ENCODE data around the gene LAMC3.

The LAMC3 gene

GRCh38 chr9:131020862-131021261 lies 11.9 kb downstream of the LAMC3 start:
- H3K27ac ChIP-seq (ENCODE audit: insufficient read depth in 1 of 2, low read depth in 1 of 2, low read length in 2 of 2, poor library complexity in 1 of 2, severe bottlenecking in 2 of 2): no peak overlapping the region
- CTCF ChIA-PET: interaction anchor here (1.1 to 3.5 kb wide), 3 partner anchors 10 to 26 kb away, joined by 3 to 13 read pairs (median 3); no protein-coding TSS in a partner anchor
- POLR2A ChIA-PET: interaction anchor here (0.7 kb wide), 1 partner anchor 21 kb away, joined by 4 read pairs; no protein-coding TSS in a partner anchor
- DNase-seq: no peak
- H3K4me1 ChIP-seq (ENCODE audit: control extremely low read depth in 1 of 4, control insufficient read depth in 4 of 4, insufficient read depth in 4 of 4, low read length in 3 of 4): no peaks in the 10 kb centered on the region
- no peaks in the 10 kb centered on the region for H3K36me3 ChIP-seq (ENCODE audit: control insufficient read depth in 4 of 4, insufficient read depth in 4 of 4, low read length in 3 of 4)
- peaks cover 0 to 3% (median 0%) of the 10 kb centered on the region in 5 experiments for H3K9me3 ChIP-seq (ENCODE audit: control extremely low read depth in 1 of 5, control insufficient read depth in 4 of 5, insufficient read depth in 2 of 5, low read depth in 1 of 5, low read length in 4 of 5)
- no peak overlapping the region for H3K4me3 ChIP-seq (ENCODE audit: control insufficient read depth in 1 of 7, extremely low read depth in 1 of 7, insufficient read depth in 4 of 7, low read depth in 2 of 7, low read length in 6 of 7)
- H3K27me3 ChIP-seq (replicated peaks in 2 of 5; ENCODE audit: control insufficient read depth in 4 of 5, insufficient read depth in 5 of 5, low read length in 4 of 5): peaks cover 0 to 18% (median 3%) of the 10 kb centered on the region in 5 experiments
- WGBS (ENCODE audit: insufficient coverage): 89% methylated on average over 5 of the region's 7 CpGs

- no peak for DNase-seq
- Histone ChIP-seq H3K4me3 (ENCODE audit: control insufficient read depth in 1 of 7, extremely low read depth in 1 of 7, insufficient read depth in 4 of 7, low read depth in 2 of 7, low read length in 6 of 7) (no peak overlapping the region), H3K36me3 (ENCODE audit: control insufficient read depth in 4 of 4, insufficient read depth in 4 of 4, low read length in 3 of 4) (no peaks in the 10 kb centered on the region), H3K9me3 (ENCODE audit: control extremely low read depth in 1 of 5, control insufficient read depth in 4 of 5, insufficient read depth in 2 of 5, low read depth in 1 of 5, low read length in 4 of 5) (peaks cover 0 to 3% (median 0%) of the 10 kb centered on the region in 5 experiments), H3K27ac (ENCODE audit: insufficient read depth in 1 of 2, low read depth in 1 of 2, low read length in 2 of 2, poor library complexity in 1 of 2, severe bottlenecking in 2 of 2) (no peak overlapping the region), H3K4me1 (ENCODE audit: control extremely low read depth in 1 of 4, control insufficient read depth in 4 of 4, insufficient read depth in 4 of 4, low read length in 3 of 4) (no peaks in the 10 kb centered on the region), H3K27me3 (replicated peaks in 2 of 5; ENCODE audit: control insufficient read depth in 4 of 5, insufficient read depth in 5 of 5, low read length in 4 of 5) (peaks cover 0 to 18% (median 2%) of the 10 kb centered on the region in 5 experiments)
- 98% methylated on average over 5 of the region's 7 CpGs for WGBS (ENCODE audit: insufficient coverage)
- POLR2A ChIA-PET: no interaction called here
- CTCF ChIA-PET: interaction anchor here (0.6 to 3.5 kb wide), 6 partner anchors 9 to 313 kb away, joined by 3 to 13 read pairs (median 3); no protein-coding TSS in a partner anchor
Observed at GRCh38 chr9:131021785-131022184, 12.8 kb downstream of the LAMC3 start.

GRCh38 chr9:131024978-131025868 lies 16.2 kb downstream of the LAMC3 start:
- no peak overlapping the region for H3K27ac ChIP-seq (ENCODE audit: insufficient read depth in 1 of 2, low read depth in 1 of 2, low read length in 2 of 2, poor library complexity in 1 of 2, severe bottlenecking in 2 of 2)
- ChIA-PET CTCF (no interaction called here), POLR2A (no interaction called here)
- H3K4me1 ChIP-seq (ENCODE audit: control extremely low read depth in 1 of 4, control insufficient read depth in 4 of 4, insufficient read depth in 4 of 4, low read length in 3 of 4): no peaks in the 10 kb centered on the region
- H3K9me3 ChIP-seq (ENCODE audit: control extremely low read depth in 1 of 5, control insufficient read depth in 4 of 5, insufficient read depth in 2 of 5, low read depth in 1 of 5, low read length in 4 of 5): peaks cover 0 to 3% (median 0%) of the 10 kb centered on the region in 5 experiments
- WGBS (ENCODE audit: insufficient coverage): 88% methylated on average over 12 of the region's 15 CpGs
- H3K4me3 ChIP-seq (ENCODE audit: control insufficient read depth in 1 of 7, extremely low read depth in 1 of 7, insufficient read depth in 4 of 7, low read depth in 2 of 7, low read length in 6 of 7): no peak overlapping the region
- DNase-seq: no peak
- no peaks in the 10 kb centered on the region for H3K36me3 ChIP-seq (ENCODE audit: control insufficient read depth in 4 of 4, insufficient read depth in 4 of 4, low read length in 3 of 4)
- H3K27me3 ChIP-seq (replicated peaks in 2 of 5; ENCODE audit: control insufficient read depth in 4 of 5, insufficient read depth in 5 of 5, low read length in 4 of 5): peaks cover 0 to 12% (median 2%) of the 10 kb centered on the region in 5 experiments

GRCh38 chr9:131025953-131026858 lies 17.2 kb downstream of the LAMC3 start:
- CTCF ChIA-PET: no interaction called here
- Histone ChIP-seq H3K4me1 (ENCODE audit: control extremely low read depth in 1 of 4, control insufficient read depth in 4 of 4, insufficient read depth in 4 of 4, low read length in 3 of 4) (no peaks in the 10 kb centered on the region), H3K27me3 (replicated peaks in 2 of 5; ENCODE audit: control insufficient read depth in 4 of 5, insufficient read depth in 5 of 5, low read length in 4 of 5) (peaks cover 0 to 5% (median 1%) of the 10 kb centered on the region in 5 experiments), H3K36me3 (ENCODE audit: control insufficient read depth in 4 of 4, insufficient read depth in 4 of 4, low read length in 3 of 4) (no peaks in the 10 kb centered on the region), H3K4me3 (ENCODE audit: control insufficient read depth in 1 of 7, extremely low read depth in 1 of 7, insufficient read depth in 4 of 7, low read depth in 2 of 7, low read length in 6 of 7) (no peak overlapping the region), H3K27ac (ENCODE audit: insufficient read depth in 1 of 2, low read depth in 1 of 2, low read length in 2 of 2, poor library complexity in 1 of 2, severe bottlenecking in 2 of 2) (no peak overlapping the region), H3K9me3 (ENCODE audit: control extremely low read depth in 1 of 5, control insufficient read depth in 4 of 5, insufficient read depth in 2 of 5, low read depth in 1 of 5, low read length in 4 of 5) (no peaks in the 10 kb centered on the region)
- 97% methylated on average over 36 of the region's 40 CpGs for WGBS (ENCODE audit: insufficient coverage)
- no peak for DNase-seq
- POLR2A ChIA-PET: interaction anchor here (0.6 kb wide), 1 partner anchor 44 kb away, joined by 3 read pairs; no protein-coding TSS in a partner anchor

GRCh38 chr9:131027048-131027871 lies 18.3 kb downstream of the LAMC3 start:
- 98% methylated on average over 15 of the region's 23 CpGs for WGBS (ENCODE audit: insufficient coverage)
- Histone ChIP-seq H3K9me3 (ENCODE audit: control extremely low read depth in 1 of 5, control insufficient read depth in 4 of 5, insufficient read depth in 2 of 5, low read depth in 1 of 5, low read length in 4 of 5) (no peaks in the 10 kb centered on the region), H3K36me3 (ENCODE audit: control insufficient read depth in 4 of 4, insufficient read depth in 4 of 4, low read length in 3 of 4) (no peaks in the 10 kb centered on the region), H3K27ac (ENCODE audit: insufficient read depth in 1 of 2, low read depth in 1 of 2, low read length in 2 of 2, poor library complexity in 1 of 2, severe bottlenecking in 2 of 2) (no peak overlapping the region), H3K27me3 (replicated peaks in 2 of 5; ENCODE audit: control insufficient read depth in 4 of 5, insufficient read depth in 5 of 5, low read length in 4 of 5) (peaks cover 0 to 5% (median 1%) of the 10 kb centered on the region in 5 experiments), H3K4me1 (ENCODE audit: control extremely low read depth in 1 of 4, control insufficient read depth in 4 of 4, insufficient read depth in 4 of 4, low read length in 3 of 4) (no peaks in the 10 kb centered on the region), H3K4me3 (ENCODE audit: control insufficient read depth in 1 of 7, extremely low read depth in 1 of 7, insufficient read depth in 4 of 7, low read depth in 2 of 7, low read length in 6 of 7) (no peak overlapping the region)
- CTCF ChIA-PET: interaction anchor here (2.1 kb wide), 1 partner anchor 19 kb away, joined by 5 read pairs; no protein-coding TSS in a partner anchor
- DNase-seq: no peak
- POLR2A ChIA-PET: interaction anchor here (0.6 kb wide), 2 partner anchors 45 to 579 kb away, joined by 3 to 5 read pairs; no protein-coding TSS in a partner anchor

- H3K27me3 ChIP-seq (replicated peaks in 2 of 5; ENCODE audit: control insufficient read depth in 4 of 5, insufficient read depth in 5 of 5, low read length in 4 of 5): peaks cover 0 to 5% (median 1%) of the 10 kb centered on the region in 5 experiments
- no peak overlapping the region for H3K4me3 ChIP-seq (ENCODE audit: control insufficient read depth in 1 of 7, extremely low read depth in 1 of 7, insufficient read depth in 4 of 7, low read depth in 2 of 7, low read length in 6 of 7)
- DNase-seq: no peak
- 100% methylated on average over 7 of the region's 11 CpGs for WGBS (ENCODE audit: insufficient coverage)
- no peak overlapping the region for H3K27ac ChIP-seq (ENCODE audit: insufficient read depth in 1 of 2, low read depth in 1 of 2, low read length in 2 of 2, poor library complexity in 1 of 2, severe bottlenecking in 2 of 2)
- POLR2A ChIA-PET: interaction anchor here (0.6 kb wide), 2 partner anchors 10 to 579 kb away, joined by 3 to 5 read pairs; no protein-coding TSS in a partner anchor
- no peaks in the 10 kb centered on the region for H3K4me1 ChIP-seq (ENCODE audit: control extremely low read depth in 1 of 4, control insufficient read depth in 4 of 4, insufficient read depth in 4 of 4, low read length in 3 of 4)
- CTCF ChIA-PET: interaction anchor here (2.1 kb wide), 1 partner anchor 19 kb away, joined by 5 read pairs; no protein-coding TSS in a partner anchor
- H3K9me3 ChIP-seq (ENCODE audit: control extremely low read depth in 1 of 5, control insufficient read depth in 4 of 5, insufficient read depth in 2 of 5, low read depth in 1 of 5, low read length in 4 of 5): no peaks in the 10 kb centered on the region
- H3K36me3 ChIP-seq (ENCODE audit: control insufficient read depth in 4 of 4, insufficient read depth in 4 of 4, low read length in 3 of 4): no peaks in the 10 kb centered on the region
Observed at GRCh38 chr9:131027872-131028179, 18.9 kb downstream of the LAMC3 start.

Data from common myeloid progenitor, CD34-positive (primary cell).